Right renal pelvis (tissue), 4 donors: ENCODE measurements around the gene MYG1. TPM values are rescaled to one million over a fixed set of nuclear protein-coding genes. Genes with fewer than 3 reads are reported as not detected.
A peak's percentile ranks its signal among the peaks of the same experiment; 100 is the strongest.

ENCODE experiments used
- DNase-seq, 4 donors: peaks; one replicate each; pipeline ENCODE4 v3.0.0-alpha.2; 2013; ENCODE audit warnings: low read depth in 4 of 4, low spot score in 3 of 4, missing footprints in 1 of 4
- polyA plus RNA-seq, 4 donors: library from polyadenylated mRNA; unstranded; fragments of 120-200 nt; gene quantifications; one replicate each; pipeline ENCODE4 v1.2.1, GENCODE V29; 2013; ENCODE audit not compliant: insufficient read length in 4 of 4

MYG1 gene, protein sequence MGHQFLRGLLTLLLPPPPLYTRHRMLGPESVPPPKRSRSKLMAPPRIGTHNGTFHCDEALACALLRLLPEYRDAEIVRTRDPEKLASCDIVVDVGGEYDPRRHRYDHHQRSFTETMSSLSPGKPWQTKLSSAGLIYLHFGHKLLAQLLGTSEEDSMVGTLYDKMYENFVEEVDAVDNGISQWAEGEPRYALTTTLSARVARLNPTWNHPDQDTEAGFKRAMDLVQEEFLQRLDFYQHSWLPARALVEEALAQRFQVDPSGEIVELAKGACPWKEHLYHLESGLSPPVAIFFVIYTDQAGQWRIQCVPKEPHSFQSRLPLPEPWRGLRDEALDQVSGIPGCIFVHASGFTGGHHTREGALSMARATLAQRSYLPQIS
- polyA plus RNA-seq = 10 to 100 TPM; 49.8 to 62.4 (median 51.0) TPM

DNA sequence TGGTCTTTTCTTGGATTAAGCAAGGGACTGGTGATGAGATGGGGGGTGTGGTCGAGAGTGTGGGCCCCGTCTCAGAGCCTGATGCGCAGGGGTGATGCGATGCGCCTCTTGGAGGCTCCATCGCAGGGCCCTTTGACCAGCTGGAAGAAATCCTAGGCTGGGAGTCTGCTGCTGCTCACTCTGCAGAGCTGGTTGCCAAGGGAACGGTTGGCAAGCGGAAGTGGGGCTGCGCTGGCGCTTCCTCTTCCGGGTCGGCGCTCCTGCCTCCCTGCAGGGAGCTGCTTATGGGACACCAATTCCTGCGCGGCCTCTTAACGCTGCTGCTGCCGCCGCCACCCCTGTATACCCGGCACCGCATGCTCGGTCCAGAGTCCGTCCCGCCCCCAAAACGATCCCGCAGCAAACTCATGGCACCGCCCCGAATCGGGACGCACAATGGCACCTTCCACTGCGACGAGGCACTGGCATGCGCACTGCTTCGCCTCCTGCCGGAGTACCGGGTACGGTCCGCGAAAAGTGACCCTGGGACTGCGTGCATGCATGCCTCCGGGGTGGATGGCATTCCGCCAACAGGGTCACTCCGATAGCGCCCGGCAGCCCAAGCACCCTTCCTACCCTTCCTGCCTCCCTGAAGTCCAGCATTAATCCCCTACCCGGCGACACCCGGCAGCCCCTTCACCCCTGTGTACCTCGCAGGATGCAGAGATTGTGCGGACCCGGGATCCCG lies at the start of gene MYG1:
Gene MYG1 (plus strand): TSS at position 242 of the 727 bp plus-strand sequence. CDS start 43 bp downstream, at position 285.
- peak; percentile 81 to 83 (median 82) for DNase-seq

DNA sequence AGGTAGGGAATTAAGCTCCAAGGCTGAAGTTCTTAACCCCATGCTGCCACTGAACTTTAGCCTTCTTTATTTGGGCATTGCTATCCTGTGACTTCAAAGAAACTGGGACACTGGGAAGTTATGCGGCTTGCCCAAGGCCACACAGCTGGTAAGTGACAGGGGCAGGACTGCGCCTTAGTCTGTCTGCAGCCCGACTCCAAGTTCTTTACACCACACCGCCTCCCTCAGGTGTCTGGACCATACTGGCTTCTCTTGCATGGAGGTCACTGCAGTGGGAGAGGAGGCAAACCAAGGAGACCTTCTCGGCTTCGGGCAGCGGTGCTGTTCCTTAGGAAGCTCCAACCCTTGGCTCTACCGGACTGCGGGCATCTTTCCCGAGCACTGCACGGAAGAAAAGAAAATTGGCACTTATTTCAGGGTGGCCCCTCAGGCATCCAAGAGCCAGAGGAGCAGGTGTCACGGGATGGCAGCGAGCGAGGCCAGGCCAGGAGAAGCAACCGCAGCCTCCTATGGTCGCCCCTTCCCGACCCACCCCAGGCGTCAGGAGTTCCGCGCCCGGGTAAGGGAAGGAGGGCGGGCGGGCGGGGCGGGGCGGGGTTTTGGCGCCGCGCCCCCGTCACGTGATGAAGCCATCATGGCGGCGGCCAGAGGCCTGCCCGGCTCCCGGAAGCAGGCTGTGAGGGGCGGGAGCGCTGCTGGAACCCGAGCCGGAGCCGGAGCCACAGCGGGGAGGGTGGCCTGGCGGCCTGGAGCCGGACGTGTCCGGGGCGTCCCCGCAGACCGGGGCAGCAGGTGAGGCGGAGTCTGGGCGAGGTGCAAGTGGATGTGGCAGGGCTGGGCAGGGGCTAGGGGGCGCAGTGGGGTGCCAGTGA lies 47.8 kb upstream of the MYG1 start:
- no peak for DNase-seq

DNA sequence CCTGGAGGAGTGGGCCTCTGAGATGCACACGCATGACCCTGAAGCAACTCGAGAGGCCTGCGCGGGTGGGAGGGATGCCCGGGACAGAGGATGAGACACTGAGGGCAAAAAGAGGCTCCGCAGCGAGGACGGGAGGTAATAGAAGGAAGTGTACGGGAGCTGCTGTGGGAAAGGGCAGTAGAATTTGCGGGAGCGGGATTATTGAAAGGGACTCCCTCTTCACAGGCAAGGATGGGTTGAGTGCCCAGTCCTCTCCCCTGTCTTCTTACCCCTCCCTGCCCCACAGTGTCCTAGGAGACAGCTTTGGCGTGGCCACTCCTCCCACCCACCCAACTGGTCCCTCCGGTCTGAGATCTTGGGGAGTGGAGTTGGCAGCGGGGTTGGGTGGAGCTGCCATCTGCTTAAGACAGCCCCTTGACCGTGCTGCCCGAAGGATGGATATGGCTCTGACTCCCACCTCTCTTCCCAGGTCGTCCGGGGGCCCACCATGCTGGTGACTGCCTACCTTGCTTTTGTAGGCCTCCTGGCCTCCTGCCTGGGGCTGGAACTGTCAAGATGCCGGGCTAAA lies 47.1 kb upstream of the MYG1 start:
- no peak for DNase-seq

GRCh38 chr12:53253298-53253697 lies 46.2 kb upstream of the MYG1 start:
- DNase-seq = no peak

DNA sequence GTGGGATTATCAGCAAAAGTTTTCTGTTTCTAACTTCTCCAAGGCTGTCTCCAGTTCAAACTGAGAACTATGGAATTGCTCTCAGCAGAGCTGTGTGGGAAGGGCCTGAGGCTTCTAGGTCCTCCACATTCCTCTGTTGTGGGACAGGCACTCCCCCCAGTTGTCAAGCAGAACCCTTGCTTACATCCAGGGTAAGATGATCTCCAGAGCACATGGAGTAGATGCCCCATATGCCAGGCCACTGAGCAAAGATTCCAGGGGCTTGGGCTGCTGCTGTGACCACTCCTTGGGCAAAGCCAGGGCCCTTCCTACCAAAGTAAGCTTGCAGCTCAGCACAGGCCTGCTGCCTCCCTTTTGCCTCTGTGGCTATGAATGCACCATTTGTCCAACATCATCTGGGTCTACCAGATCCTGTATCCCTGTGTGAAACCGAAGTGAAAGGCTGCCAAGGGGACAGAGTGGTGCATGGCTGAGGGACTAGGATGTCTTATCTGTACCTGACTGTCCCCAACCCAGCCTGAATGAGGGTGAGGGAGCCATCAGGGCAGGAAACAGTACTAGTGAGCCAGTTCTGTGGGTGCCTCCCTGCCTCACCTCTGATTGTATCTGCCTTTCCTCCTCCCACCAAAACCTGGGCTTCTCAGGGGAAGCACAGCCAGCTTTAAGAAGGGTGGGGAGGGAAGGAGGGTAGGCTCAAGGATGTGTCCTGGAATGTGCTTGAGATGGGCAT lies 44.5 kb upstream of the MYG1 start:
- DNase-seq = no peak

DNA sequence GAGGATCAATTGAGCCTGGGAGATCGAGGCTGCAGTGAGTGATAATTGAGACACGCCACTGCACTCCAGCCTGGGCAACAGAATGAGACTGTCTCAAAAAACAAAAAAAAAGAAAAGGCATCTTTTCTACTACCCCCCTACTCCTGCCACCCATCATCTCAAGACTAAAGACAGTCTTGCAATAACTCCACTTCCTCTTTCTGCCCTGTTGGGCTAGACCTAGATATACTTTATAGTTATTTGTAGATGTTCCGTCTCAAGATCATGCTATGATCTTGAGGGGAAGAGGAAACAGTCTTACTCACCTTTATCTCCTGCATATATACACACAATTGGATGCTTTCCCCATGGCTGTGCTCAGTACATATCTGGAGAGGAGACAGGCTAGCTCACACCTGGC lies 43.5 kb upstream of the MYG1 start:
- DNase-seq = no peak

DNA sequence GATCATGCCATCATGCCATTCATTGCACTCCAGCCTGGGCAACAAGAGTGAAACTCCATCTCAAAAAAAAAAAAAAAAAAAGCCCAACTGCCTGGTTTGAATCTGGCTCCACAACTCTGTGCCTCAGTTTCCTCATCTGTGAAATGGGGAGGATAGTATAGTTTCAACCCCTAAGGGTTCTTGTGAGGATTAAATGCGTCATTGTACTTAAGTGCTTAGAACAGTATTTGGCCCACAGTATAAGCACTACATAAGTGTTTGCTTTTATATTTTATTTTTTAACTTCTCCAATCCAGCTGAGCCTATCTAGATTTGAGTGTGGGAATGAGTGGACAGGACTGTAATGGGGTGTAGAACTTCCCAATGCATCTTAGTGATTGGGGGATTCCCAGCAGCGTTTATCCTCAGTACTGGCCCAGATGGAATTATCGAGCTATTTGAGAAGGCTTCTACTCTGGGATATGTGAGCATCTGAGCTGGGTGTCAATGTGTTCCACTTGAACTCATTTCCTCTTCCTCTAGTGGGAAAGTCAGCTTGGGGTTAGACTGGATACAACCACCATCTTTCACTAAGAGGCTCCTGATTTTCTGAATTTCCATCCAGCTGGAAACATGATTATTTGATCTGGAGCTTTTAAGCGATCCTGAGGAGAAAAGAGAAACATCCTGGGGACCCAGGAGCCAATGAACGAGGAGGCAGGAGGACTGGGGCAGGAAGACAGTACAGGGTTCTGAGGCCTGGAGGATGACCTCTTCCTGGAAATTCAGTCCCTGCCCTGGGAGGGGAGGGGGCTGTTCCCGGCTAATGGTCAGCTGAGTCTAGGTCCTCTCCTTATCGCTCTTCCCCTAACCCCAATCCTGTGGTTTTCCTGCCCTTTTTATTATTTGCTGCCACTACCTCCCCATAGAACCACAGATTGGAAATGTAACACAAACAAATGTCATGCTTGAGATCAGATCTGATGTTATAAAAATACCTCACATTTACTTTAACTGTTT lies 40.7 kb upstream of the MYG1 start:
- no peak for DNase-seq

DNA sequence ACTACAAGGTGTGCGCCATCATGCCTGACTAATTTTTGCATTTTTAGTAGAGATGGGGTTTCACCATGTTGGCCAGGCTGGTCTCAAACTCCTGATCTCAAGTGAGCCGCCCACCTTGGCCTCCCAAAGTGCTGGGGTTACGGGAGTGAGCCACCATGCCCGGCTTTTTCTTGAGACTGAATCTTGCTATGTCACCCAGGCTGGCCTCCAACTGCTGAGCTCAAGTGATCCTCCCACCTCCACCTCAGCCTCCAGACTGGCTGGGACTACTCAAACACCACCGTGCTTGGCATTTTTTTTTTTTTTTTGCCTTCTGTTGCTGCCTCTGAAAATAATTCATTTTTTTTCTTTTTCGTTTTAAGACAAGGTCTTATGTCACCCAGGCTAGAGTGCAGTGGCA lies 39.6 kb upstream of the MYG1 start:
- no peak for DNase-seq

DNA sequence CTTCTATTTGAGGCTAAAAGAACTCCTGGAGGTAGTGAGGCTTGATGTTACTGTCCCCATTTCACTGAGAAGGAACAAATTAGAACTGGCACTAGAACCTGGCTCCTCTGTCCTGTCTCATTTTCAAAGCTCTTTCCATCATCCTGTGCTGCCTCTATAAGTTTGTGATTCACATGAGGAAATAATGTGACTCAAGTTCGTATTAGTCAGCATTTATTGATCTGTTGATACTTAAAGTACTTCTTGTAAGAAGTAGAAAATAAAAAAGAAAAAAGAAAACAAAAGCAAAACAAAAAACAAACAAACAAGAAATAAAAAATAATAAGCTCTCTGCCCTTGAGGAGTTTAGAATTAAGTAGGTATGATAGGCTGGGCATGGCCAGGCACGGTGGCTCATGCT lies 33.7 kb upstream of the MYG1 start:
- DNase-seq = no peak

DNA sequence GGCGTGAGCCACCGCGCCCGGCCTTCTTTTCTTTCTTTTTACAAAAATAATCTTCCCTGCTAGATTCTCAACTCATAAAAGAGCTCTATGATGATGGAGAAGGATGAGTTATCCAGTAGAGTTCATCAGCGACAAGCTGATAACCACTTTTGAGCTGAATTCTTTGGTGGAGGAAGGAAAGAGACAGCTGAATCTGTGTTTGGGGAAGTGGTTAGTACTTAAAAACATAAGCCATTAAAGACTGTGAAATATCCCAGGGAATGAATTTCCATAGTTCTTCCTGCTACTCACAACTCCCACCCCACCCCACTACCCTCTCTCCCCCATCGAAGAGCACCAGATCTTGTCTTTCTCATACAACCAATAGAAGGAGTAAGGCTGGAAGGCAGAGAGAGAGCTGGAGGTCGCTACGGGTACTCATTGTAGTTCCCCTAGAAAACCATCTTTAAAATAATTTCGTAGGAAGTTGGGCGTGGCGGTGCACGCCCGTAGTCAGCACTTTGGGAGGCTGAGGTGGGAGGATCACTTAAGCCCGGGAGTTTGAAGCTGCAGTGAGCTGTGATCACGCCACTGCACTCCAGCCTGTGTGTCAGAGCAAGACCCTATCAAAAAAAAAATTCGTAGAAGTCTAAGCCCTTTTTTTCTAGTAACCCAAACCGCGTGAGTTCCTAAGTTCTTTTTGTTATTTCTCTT lies 32.0 kb upstream of the MYG1 start:
- no peak for DNase-seq

DNA sequence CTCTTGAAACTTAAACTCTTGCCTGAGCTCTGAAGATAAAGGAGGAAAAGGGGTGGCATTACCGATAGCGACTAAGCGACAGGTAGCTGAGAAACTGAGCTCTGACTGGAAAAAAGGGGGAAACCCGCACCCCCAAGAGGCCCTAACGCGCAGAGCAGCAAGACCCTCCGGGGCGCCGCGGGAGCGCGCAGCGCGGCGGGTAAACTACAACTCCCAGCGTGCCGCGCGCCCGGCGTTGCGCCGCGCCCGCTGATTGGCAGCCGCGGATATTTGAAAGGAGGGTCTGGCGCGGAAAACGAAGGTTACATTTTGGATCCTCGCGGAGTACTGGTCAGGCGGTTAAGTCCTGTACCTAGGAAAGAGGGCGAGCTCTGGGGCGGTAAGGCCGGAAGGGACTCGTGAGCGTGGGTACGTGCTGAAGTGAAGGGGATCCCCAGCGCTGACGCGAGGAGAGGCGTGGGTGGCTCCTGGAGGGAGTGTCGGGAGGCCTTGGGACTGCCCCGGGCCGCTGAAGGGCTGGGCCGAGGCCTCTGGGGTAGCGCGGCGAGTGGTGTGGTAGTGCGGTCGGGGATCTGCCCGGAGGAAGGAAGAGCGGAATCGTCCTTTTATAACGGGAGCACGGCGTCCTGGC lies 31.4 kb upstream of the MYG1 start, which contains the start of gene ESPL1:
Gene ESPL1 (plus strand): TSS at position 301 of the 631 bp plus-strand sequence. CDS start 468 bp downstream, outside the sequence.
- DNase-seq = peak; percentile 62 to 84 (median 76)

GRCh38 chr12:53268630-53269562 lies 30.6 kb upstream of the MYG1 start:
- DNase-seq = no peak

GRCh38 chr12:53274445-53274844 lies 25.1 kb upstream of the MYG1 start:
- DNase-seq = no peak

DNA sequence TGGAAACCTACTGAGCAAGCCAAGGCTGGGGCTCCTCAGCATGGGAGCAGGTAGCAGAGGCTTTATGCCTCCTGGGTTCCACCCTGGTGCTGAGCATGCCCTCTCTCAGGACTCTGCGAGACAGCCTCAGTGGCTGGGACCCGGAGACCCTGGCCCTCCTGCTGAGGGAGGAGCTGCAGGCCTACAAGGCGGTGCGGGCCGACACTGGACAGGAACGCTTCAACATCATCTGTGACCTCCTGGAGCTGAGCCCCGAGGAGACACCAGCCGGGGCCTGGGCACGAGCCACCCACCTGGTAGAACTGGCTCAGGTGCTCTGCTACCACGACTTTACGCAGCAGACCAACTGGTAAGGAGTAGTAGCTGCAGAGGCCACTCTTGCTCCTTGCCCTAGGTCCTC lies 23.0 kb upstream of the MYG1 start:
- DNase-seq = no peak

GRCh38 chr12:53277981-53278380 lies 21.5 kb upstream of the MYG1 start:
- DNase-seq = no peak

DNA sequence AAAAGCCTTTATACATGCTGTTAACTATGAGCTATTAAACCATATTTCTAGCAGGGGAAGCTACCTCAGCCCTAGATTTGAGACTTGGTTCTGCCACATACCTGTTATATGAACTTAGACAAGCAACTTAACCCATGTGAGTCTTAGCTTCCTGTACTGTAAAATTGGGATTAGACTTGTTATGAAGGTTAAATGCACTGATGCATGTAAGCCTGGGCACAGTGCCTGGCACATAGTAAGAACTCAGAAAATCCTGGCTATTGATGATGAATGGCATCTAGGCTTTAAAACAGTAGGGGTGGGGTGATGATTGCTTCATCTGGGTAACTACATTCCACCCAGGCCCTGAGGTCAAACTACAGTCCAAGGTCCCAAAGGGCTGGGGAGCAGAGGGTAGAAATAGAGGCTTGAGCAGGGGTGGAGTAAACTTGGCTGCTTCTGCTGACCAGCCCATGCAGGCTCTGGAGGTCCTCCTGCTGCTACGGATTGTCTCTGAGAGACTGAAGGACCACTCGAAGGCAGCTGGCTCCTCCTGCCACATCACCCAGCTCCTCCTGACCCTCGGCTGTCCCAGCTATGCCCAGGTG lies 20.1 kb upstream of the MYG1 start:
- DNase-seq = no peak
